Erythroblast (primary cell): ENCODE data around the gene ENOX1.
"Not testable (repeated sequence)": the region's sequence is repeated elsewhere in the genome, so short reads cannot be mapped to it uniquely, and the experiment has no call there.

Experiments
- GATA1 ChIP-seq: IDR thresholded peaks from 2 replicates; pipeline ENCODE4 v1.6.1; 2011; ENCODE audit warnings: low read depth, mild to moderate bottlenecking, control low read depth, low read length, moderate library complexity
- POLR2A ChIP-seq: IDR thresholded peaks from 2 replicates; pipeline ENCODE4 v1.6.1; 2011; ENCODE audit warnings: mild to moderate bottlenecking, low read length

- not testable (repeated sequence) for TF ChIP-seq POLR2A, GATA1
Observed at GRCh38 chr13:43351612-43352011, 435.2 kb downstream of the ENOX1 start.
